Bronchus fibroblast of lung (primary cell): ENCODE results near the gene ERLEC1. TPM values are rescaled to one million over a fixed set of nuclear protein-coding genes. Genes with fewer than 3 reads are reported as not detected.

Experiments
- total RNA-seq: library from RNA; depleted of rRNA; stranded (reverse); fragments of >200 nt; gene quantifications from 2 replicates; pipeline ENCODE4 v1.2.3, GENCODE V29; 2015

ERLEC1 gene
- 72.3 and 72.8 TPM in 2 replicates for total RNA-seq

GRCh38 chr2:53786705-53787613, at the start of gene ERLEC1, which contains the start of gene ASB3:
Gene ERLEC1 (plus strand): TSS chr2:53787044. CDS start chr2:53787211, 167 bp downstream.
Gene ASB3 (minus strand): TSS chr2:53786953. CDS start chr2:53765572, 21,381 bp downstream.

GRCh38 chr2:53767405-53768241, 19.2 kb upstream of the ERLEC1 start, which contains the start of gene CHAC2:
Gene CHAC2 (plus strand): TSS chr2:53767804. CDS start chr2:53767887, 83 bp downstream.

GRCh38 chr2:53859206-53860181, 72.7 kb downstream of the ERLEC1 start, which contains the start of gene GPR75:
Gene GPR75 (minus strand): TSS chr2:53859967. CDS start chr2:53854756, 5,211 bp downstream.

Other genes with a start within 250 kb of the ERLEC1 start
- 7.9 and 8.5 TPM in 2 replicates for gene CHAC2, start 19.2 kb upstream of the ERLEC1 start, total RNA-seq
- gene ASB3, start 91 bp upstream of the ERLEC1 start, total RNA-seq, result 16.3 and 16.4 TPM in 2 replicates
- gene GPR75, start 72.9 kb downstream of the ERLEC1 start, total RNA-seq, result 0.67 and 0.89 TPM in 2 replicates
- gene PSME4, start 183.9 kb downstream of the ERLEC1 start, total RNA-seq, result 14.4 and 18.0 TPM in 2 replicates